ENCODE results near the gene ANKRD13A.

- TF ChIP-seq EZH2 (IDR thresholded peaks at IDR 0.05; ENCODE audit: borderline replicate concordance, low read length) (no peak), CTCF (conservative IDR thresholded peaks at IDR 0.05 in 1 of 2, IDR thresholded peaks at IDR 0.05 in 1 of 2; ENCODE audit: extremely low read depth in 1 of 2, insufficient read depth in 1 of 2, low read depth in 1 of 2, low read length in 2 of 2) (no peak)
These were observed 4.6 kb upstream of the ANKRD13A start for GRCh38 chr12:109994401-109995175.
